MV-4-11 (cell line): ENCODE measurements around the gene CDC16.
"Not testable (repeated sequence)": the region's sequence is repeated elsewhere in the genome, so short reads cannot be mapped to it uniquely, and the experiment has no call there.

Experiments
- DNase-seq: peaks from one replicate; lab custom pipeline; 2025; lab: John Stamatoyannopoulos, UW

The CDC16 gene

GRCh38 chr13:114264313-114264712 lies 29.6 kb downstream of the CDC16 start:
- not testable (repeated sequence) for DNase-seq

- DNase-seq: no peak
Measured at GRCh38 chr13:114264886-114265611, 30.4 kb downstream of the CDC16 start.

- DNase-seq: no peak
Measured at GRCh38 chr13:114266241-114266640, 31.5 kb downstream of the CDC16 start.

GRCh38 chr13:114268344-114269280 lies 33.9 kb downstream of the CDC16 start:
- no peak for DNase-seq

- no peak for DNase-seq
Measured at GRCh38 chr13:114269281-114269770, 34.6 kb downstream of the CDC16 start.

- no peak for DNase-seq
Measured at GRCh38 chr13:114272977-114273376, 38.3 kb downstream of the CDC16 start.

- DNase-seq: peak; percentile 35
Measured at GRCh38 chr13:114275304-114275703, 40.6 kb downstream of the CDC16 start.

- DNase-seq: no peak
Measured at GRCh38 chr13:114279146-114279545, 44.4 kb downstream of the CDC16 start.

GRCh38 chr13:114279758-114280355 lies 45.2 kb downstream of the CDC16 start:
- DNase-seq: peak; percentile 46

GRCh38 chr13:114281351-114282040 lies 46.8 kb downstream of the CDC16 start, which contains the start of gene UPF3A:
Gene UPF3A (plus strand): TSS chr13:114281601. CDS start chr13:114281640, 39 bp downstream.
- DNase-seq: peak; percentile 84

GRCh38 chr13:114282041-114282670 lies 47.5 kb downstream of the CDC16 start:
- DNase-seq: peak; percentile 69

- peak; percentile 39 for DNase-seq
Measured at GRCh38 chr13:114283576-114283975, 48.9 kb downstream of the CDC16 start.

- DNase-seq: no peak
Measured at GRCh38 chr13:114284680-114285079, 50.0 kb downstream of the CDC16 start.

- no peak for DNase-seq
Measured at GRCh38 chr13:114285166-114285808, 50.6 kb downstream of the CDC16 start.

GRCh38 chr13:114286808-114287207 lies 52.1 kb downstream of the CDC16 start:
- no peak for DNase-seq

GRCh38 chr13:114288157-114288591 lies 53.5 kb downstream of the CDC16 start:
- DNase-seq: no peak

- DNase-seq: no peak
Measured at GRCh38 chr13:114296448-114296847, 61.8 kb downstream of the CDC16 start.

- no peak for DNase-seq
Measured at GRCh38 chr13:114296902-114297301, 62.2 kb downstream of the CDC16 start.

- DNase-seq: no peak
Measured at GRCh38 chr13:114298866-114299265, 64.2 kb downstream of the CDC16 start.

GRCh38 chr13:114299604-114300305 lies 65.1 kb downstream of the CDC16 start:
- no peak for DNase-seq
